Measurements from ENCODE around the gene FASTKD3. TPM values are rescaled to one million over a fixed set of nuclear protein-coding genes. Genes with fewer than 3 reads are reported as not detected.
A peak's percentile ranks its signal among the peaks of the same experiment; 100 is the strongest.

Gene FASTKD3
- total RNA-seq, 1 donor from 2014 or later, result 5.5 TPM

GRCh38 chr5:7849681-7850394 lies 19.0 kb downstream of the FASTKD3 start:
- no peak for DNase-seq (ENCODE audit: low spot score)

- no peak for DNase-seq (ENCODE audit: low spot score)
These were observed 20.5 kb downstream of the FASTKD3 start for GRCh38 chr5:7848296-7848695.

GRCh38 chr5:7846327-7846726 lies 22.5 kb downstream of the FASTKD3 start:
- no peak for DNase-seq (ENCODE audit: low spot score)

GRCh38 chr5:7845557-7845956 lies 23.3 kb downstream of the FASTKD3 start:
- DNase-seq (ENCODE audit: low spot score), result no peak

GRCh38 chr5:7844901-7845300 lies 23.9 kb downstream of the FASTKD3 start:
- DNase-seq (ENCODE audit: low spot score), result no peak

- DNase-seq (ENCODE audit: low spot score), result no peak
These were observed 26.3 kb downstream of the FASTKD3 start for GRCh38 chr5:7842531-7842930.

- DNase-seq (ENCODE audit: low spot score), result no peak
These were observed 31.4 kb downstream of the FASTKD3 start for GRCh38 chr5:7837403-7837802.

- no peak for DNase-seq (ENCODE audit: low spot score)
These were observed 33.8 kb downstream of the FASTKD3 start for GRCh38 chr5:7834982-7835381.

- no peak for DNase-seq (ENCODE audit: low spot score)
These were observed 40.6 kb downstream of the FASTKD3 start for GRCh38 chr5:7828269-7828668.

- DNase-seq (ENCODE audit: low spot score), result no peak
These were observed 41.2 kb downstream of the FASTKD3 start for GRCh38 chr5:7827610-7828009.

- DNase-seq (ENCODE audit: low spot score), result no peak
These were observed 43.2 kb downstream of the FASTKD3 start for GRCh38 chr5:7825630-7826029.

GRCh38 chr5:7824995-7825394 lies 43.8 kb downstream of the FASTKD3 start:
- no peak for DNase-seq (ENCODE audit: low spot score)

- no peak for DNase-seq (ENCODE audit: low spot score)
These were observed 45.2 kb downstream of the FASTKD3 start for GRCh38 chr5:7823594-7823993.

GRCh38 chr5:7822449-7822848 lies 46.4 kb downstream of the FASTKD3 start:
- no peak for DNase-seq (ENCODE audit: low spot score)

GRCh38 chr5:7816535-7816901 lies 52.3 kb downstream of the FASTKD3 start:
- DNase-seq (ENCODE audit: low spot score), result no peak

- peak; percentile 76 for DNase-seq (ENCODE audit: low spot score)
These were observed 52.8 kb downstream of the FASTKD3 start for GRCh38 chr5:7815892-7816534.

- no peak for DNase-seq (ENCODE audit: low spot score)
These were observed 54.0 kb downstream of the FASTKD3 start for GRCh38 chr5:7814816-7815215.

- no peak for DNase-seq (ENCODE audit: low spot score)
These were observed 55.3 kb downstream of the FASTKD3 start for GRCh38 chr5:7813576-7813975.

- DNase-seq (ENCODE audit: low spot score), result no peak
These were observed 55.8 kb downstream of the FASTKD3 start for GRCh38 chr5:7813007-7813406.

- no peak for DNase-seq (ENCODE audit: low spot score)
These were observed 57.1 kb downstream of the FASTKD3 start for GRCh38 chr5:7811715-7812114.
